Parathyroid adenoma (tissue), 2 donors: ENCODE measurements around the gene PPARA.

Experiments
- H2AFZ ChIP-seq: fragments of 300-600 bp; sonication (generic); one replicate; pipeline ENCODE4 v1.7.0; 2017; ENCODE audit warnings: antibody characterized with exemption, mild to moderate bottlenecking
- H3K27ac ChIP-seq: fragments of 300-600 bp; sonication (generic); one replicate; pipeline ENCODE4 v1.7.0; 2017
- H3K27me3 ChIP-seq: fragments of 300-600 bp; sonication (generic); one replicate; pipeline ENCODE4 v1.7.0; 2017; ENCODE audit warnings: low read length; ENCODE audit not compliant: control insufficient read depth, insufficient read depth
- H3K36me3 ChIP-seq: fragments of 300-600 bp; sonication (generic); one replicate; pipeline ENCODE4 v1.7.0; 2017; ENCODE audit warnings: low read length; ENCODE audit not compliant: control insufficient read depth, insufficient read depth
- H3K4me1 ChIP-seq: fragments of 300-600 bp; sonication (generic); one replicate; pipeline ENCODE4 v1.7.0; 2017; ENCODE audit warnings: control low read depth
- H3K4me2 ChIP-seq: fragments of 300-600 bp; sonication (generic); one replicate; pipeline ENCODE4 v1.7.0; 2017; ENCODE audit warnings: low read length
- H3K4me3 ChIP-seq: fragments of 300-600 bp; sonication (generic); one replicate; pipeline ENCODE4 v1.7.0; 2017; ENCODE audit warnings: low read depth, low read length
- H3K79me2 ChIP-seq: fragments of 300-600 bp; sonication (generic); one replicate; pipeline ENCODE4 v1.7.0; 2017; ENCODE audit warnings: control low read depth
- H3K9ac ChIP-seq: fragments of 300-600 bp; sonication (generic); one replicate; pipeline ENCODE4 v1.7.0; 2017; ENCODE audit warnings: mild to moderate bottlenecking
- H3K9me3 ChIP-seq: fragments of 300-600 bp; sonication (generic); one replicate; pipeline ENCODE4 v1.7.0; 2017; ENCODE audit warnings: low read length; ENCODE audit not compliant: control insufficient read depth
- CTCF ChIP-seq: fragments of 300-600 bp; sonication (generic); IDR thresholded peaks from one replicate; pipeline ENCODE4 v1.7.0; 2017; ENCODE audit warnings: antibody characterized with exemption, mild to moderate bottlenecking
- donor health status: primary hyperparathyroidism.

PPARA gene

GRCh38 chr22:46269564-46269963, 119.2 kb downstream of the PPARA start:
- Histone ChIP-seq H3K9me3 (no peaks in the 10 kb centered on the region), H3K4me2 (no peak overlapping the region), H2AFZ (no peak overlapping the region), H3K4me1 (no peaks in the 10 kb centered on the region), H3K27ac (no peak overlapping the region), H3K36me3 (no peaks in the 10 kb centered on the region), H3K79me2 (no peaks in the 10 kb centered on the region), H3K27me3 (no peaks in the 10 kb centered on the region), H3K9ac (no peak overlapping the region), H3K4me3 (no peak overlapping the region)
- TF ChIP-seq CTCF: no peak

- H3K4me2 ChIP-seq: no peak overlapping the region
- H3K4me3 ChIP-seq: no peak overlapping the region
- no peaks in the 10 kb centered on the region for H3K27me3 ChIP-seq
- H3K36me3 ChIP-seq: no peaks in the 10 kb centered on the region
- no peak overlapping the region for H3K27ac ChIP-seq
- H3K9me3 ChIP-seq: no peaks in the 10 kb centered on the region
- TF ChIP-seq CTCF: no peak
- no peak overlapping the region for H2AFZ ChIP-seq
- no peak overlapping the region for H3K9ac ChIP-seq
- no peaks in the 10 kb centered on the region for H3K4me1 ChIP-seq
- H3K79me2 ChIP-seq: no peaks in the 10 kb centered on the region
Measured at GRCh38 chr22:46272196-46272595, 121.9 kb downstream of the PPARA start.

- H3K4me3 ChIP-seq: no peak overlapping the region
- no peaks in the 10 kb centered on the region for H3K4me1 ChIP-seq
- H3K4me2 ChIP-seq: no peak overlapping the region
- no peak overlapping the region for H2AFZ ChIP-seq
- no peak overlapping the region for H3K9ac ChIP-seq
- H3K36me3 ChIP-seq: no peaks in the 10 kb centered on the region
- no peak overlapping the region for H3K27ac ChIP-seq
- no peaks in the 10 kb centered on the region for H3K9me3 ChIP-seq
- no peaks in the 10 kb centered on the region for H3K27me3 ChIP-seq
- H3K79me2 ChIP-seq: no peaks in the 10 kb centered on the region
- TF ChIP-seq CTCF: no peak
Measured at GRCh38 chr22:46272762-46273431, 122.6 kb downstream of the PPARA start.

GRCh38 chr22:46273432-46274148, 123.3 kb downstream of the PPARA start:
- Histone ChIP-seq H3K36me3 (no peaks in the 10 kb centered on the region), H3K79me2 (no peaks in the 10 kb centered on the region), H2AFZ (no peak overlapping the region), H3K9me3 (no peaks in the 10 kb centered on the region), H3K4me3 (no peak overlapping the region), H3K4me1 (no peaks in the 10 kb centered on the region), H3K9ac (no peak overlapping the region), H3K27ac (no peak overlapping the region), H3K27me3 (no peaks in the 10 kb centered on the region), H3K4me2 (no peak overlapping the region)
- TF ChIP-seq CTCF: no peak

GRCh38 chr22:46274381-46274780, 124.1 kb downstream of the PPARA start:
- no peak overlapping the region for H3K4me2 ChIP-seq
- TF ChIP-seq CTCF: no peak
- no peaks in the 10 kb centered on the region for H3K27me3 ChIP-seq
- no peaks in the 10 kb centered on the region for H3K36me3 ChIP-seq
- H3K9ac ChIP-seq: no peak overlapping the region
- no peaks in the 10 kb centered on the region for H3K4me1 ChIP-seq
- H2AFZ ChIP-seq: no peak overlapping the region
- H3K4me3 ChIP-seq: no peak overlapping the region
- no peaks in the 10 kb centered on the region for H3K79me2 ChIP-seq
- H3K9me3 ChIP-seq: no peaks in the 10 kb centered on the region
- no peak overlapping the region for H3K27ac ChIP-seq
